ENCODE data around the gene AKAP13. TPM values are rescaled to one million over a fixed set of nuclear protein-coding genes. Genes with fewer than 3 reads are reported as not detected.

Gene AKAP13
- total RNA-seq, 1 experiment from 2014 or later = 47.3 TPM

GRCh38 chr15:85737061-85737460 lies 356.7 kb downstream of the AKAP13 start:
- Histone ChIP-seq H4K8ac (replicated peaks; ENCODE audit: insufficient read length, low read depth, low read length) (no peak overlapping the region), H2BK5ac (ENCODE audit: insufficient read length, low read length) (no peak overlapping the region), H2BK15ac (ENCODE audit: low read depth, low read length) (no peak overlapping the region), H2BK12ac (ENCODE audit: insufficient read length, low read depth, low read length) (no peak overlapping the region), H3K27ac (ENCODE audit: insufficient read length, low read depth, low read length) (no peak overlapping the region), H3K9me3 (ENCODE audit: control insufficient read depth, low read depth, low read length) (peaks cover 5% of the 10 kb centered on the region), H2BK20ac (ENCODE audit: low read depth, low read length, poor library complexity, severe bottlenecking) (no peak overlapping the region), H3T11ph (ENCODE audit: low read length) (no peak overlapping the region), H3K79me2 (ENCODE audit: insufficient read depth, low read length) (no peaks in the 10 kb centered on the region), H2AFZ (ENCODE audit: low read length) (no peak overlapping the region), H4K91ac (ENCODE audit: insufficient read length, low read depth, low read length) (no peak overlapping the region), H3K4me1 (ENCODE audit: insufficient read depth, low read length) (no peaks in the 10 kb centered on the region; the same call in 1 of the 2 replicates), H2AK5ac (ENCODE audit: insufficient read length, low read length) (no peak overlapping the region), H4K20me1 (ENCODE audit: control insufficient read depth, insufficient read depth, insufficient read length) (no peaks in the 10 kb centered on the region), H3K14ac (ENCODE audit: insufficient read depth, low read length) (no peak overlapping the region), H3K79me1 (ENCODE audit: insufficient read depth, low read depth, low read length, poor library complexity, severe bottlenecking) (no peaks in the 10 kb centered on the region), H2BK120ac (ENCODE audit: low read depth, low read length, poor library complexity, severe bottlenecking) (no peak overlapping the region), H3K18ac (ENCODE audit: insufficient read length, low read depth, low read length) (no peak overlapping the region), H3K4ac (ENCODE audit: low read depth, low read length) (no peak overlapping the region), H3K56ac (ENCODE audit: insufficient read length, low read depth, low read length) (no peak overlapping the region), H3K9ac (ENCODE audit: extremely low read depth, insufficient read length, low read length) (no peak overlapping the region), H3K4me2 (ENCODE audit: insufficient read depth, insufficient read length, low read length) (no peak overlapping the region), H3K27me3 (ENCODE audit: insufficient read depth, low read length) (no peaks in the 10 kb centered on the region), H3K23ac (ENCODE audit: insufficient read length, low read depth, low read length) (no peak overlapping the region), H3K23me2 (ENCODE audit: insufficient read length, low read depth, low read length, poor library complexity, severe bottlenecking) (no peaks in the 10 kb centered on the region), H4K5ac (ENCODE audit: insufficient read length, low read depth, low read length) (no peak overlapping the region)
- Mint-ChIP-seq H3K36me3 (ENCODE audit: insufficient read depth in 1 of 3, low read depth in 3 of 3) (peaks cover 46 to 72% (median 71%) of the 10 kb centered on the region in 3 experiments), H3K4me1 (peaks cover 4 to 6% of the 10 kb centered on the region in 2 experiments; a peak in 2 of 4 replicates), H3K27ac (no peak overlapping the region), H3K9me3 (peaks cover 15 to 19% of the 10 kb centered on the region in 2 experiments), H3K27me3 (ENCODE audit: low read depth) (no peaks in the 10 kb centered on the region), H3K4me3 (no peak overlapping the region)
- DNase-seq = no peak
- no CpG with 5 or more reads among the region's 6 CpGs for WGBS (ENCODE audit: extremely low coverage, insufficient read length, low lambda C conversion rate)
- no peak for TF ChIP-seq CTCF (conservative IDR thresholded peaks at IDR 0.05)
